Pancreas (tissue), 10 donors: ENCODE data around the gene EAF1. TPM values are rescaled to one million over a fixed set of nuclear protein-coding genes. Genes with fewer than 3 reads are reported as not detected.

Experiments used
- ATAC-seq, 4 donors: fragments of 200-7000 bp; cut with Tn5 transposase; one replicate each; pipeline versions ENCODE4 v1.8.0 to v1.9.1; 2020; ENCODE audit warnings: mild to moderate bottlenecking in 4 of 4, moderate library complexity in 4 of 4
- DNase-seq, 6 donors: peaks; one replicate each; pipeline ENCODE4 v3.0.0-alpha.2; 2020
- FAIRE-seq: peaks from 2 replicates; lab custom pipeline; 2012; peaks lifted over from hg19 to GRCh38; lab: Jason Lieb, UNC
- H3K27ac ChIP-seq, 4 donors: fragments of 200-600 bp; sonication (generic); 1 replicate in 3 of 4; 2 replicates in 1 of 4; pipeline versions ENCODE4 v1.5.0 to v1.8.0; 2020
- H3K27me3 ChIP-seq, 4 donors: fragments of 200-600 bp; one replicate each; pipeline ENCODE4 v1.8.0; 2021
- H3K36me3 ChIP-seq, 3 donors: fragments of 200-600 bp; sonication (generic) in 1 of 3; one replicate each; pipeline versions ENCODE4 v1.5.0 to v1.8.0; 2020 to 2021
- H3K4me1 ChIP-seq, 3 donors: fragments of 200-600 bp; one replicate each; pipeline ENCODE4 v1.8.0; 2021
- H3K4me3 ChIP-seq, 4 donors: fragments of 200-600 bp; sonication (generic) in 2 of 4; one replicate each; pipeline versions ENCODE4 v1.5.0 to v1.8.0; 2020 to 2021
- H3K9me3 ChIP-seq, 4 donors: fragments of 200-600 bp; one replicate each; pipeline ENCODE4 v1.8.0; 2021
- CTCF ChIP-seq, 4 donors: fragments of 200-600 bp; sonication (generic) in 3 of 4; IDR thresholded peaks; one replicate each; pipeline versions ENCODE4 v1.5.0 to v1.8.0; 2021; ENCODE audit warnings: antibody characterized with exemption in 4 of 4
- WGBS, 2 donors: extraction: QIAGEN DNeasy Blood & Tissue Kit; methylation state at CpG; one replicate each; pipeline ENCODE4 v1.1.7; 2013; 5-methylcytosine and 5-hydroxymethylcytosine counted together
- intact Hi-C, 3 donors: fragments of 100-400 bp; cut with DNase I; formaldehyde crosslinking; loops; one replicate each; pipeline versions ENCODE4 v1.11.1 to v1.14.2; 2022
- polyA plus RNA-seq, 2 donors: library from polyadenylated mRNA; stranded (reverse); fragments of 200-250 nt; gene quantifications; one replicate each; pipeline ENCODE4 v1.2.3, GENCODE V29; 2013
- total RNA-seq, 6 donors: library from RNA; stranded (reverse); fragmentation: NEBNext Ultra II Directional in 4 of 6; extraction: Animal tissue kit (Norgen Biotek cat#: 25700) in 4 of 6; gene quantifications; one replicate each; pipeline versions ENCODE4 v1.2.1 to v1.2.4, GENCODE V29; 2021 to 2023
- donor health status: healthy with polysubstance abuse.
- donor health status: DM: no; HTN: no; CAD: no; lungs with moderate emphysema.
- donor health status: DM: no; HTN: no; CAD: no.
- donor health status: control.
- donor health status: control.
- donor health status: Bipolar disorder and iron deficiency.
- donor health status: DM: yes; HTN: yes; CAD: no.
- donor health status: DM: no; HTN: no; CAD: no.
- donor health status: DM: no; HTN: no; CAD: no.
- donor health status: DM: yes; HTN: yes; CAD: no.

The EAF1 gene
- total and polyA plus RNA-seq, 8 donors: 2.1 to 12.0 (median 6.6) TPM

DNA sequence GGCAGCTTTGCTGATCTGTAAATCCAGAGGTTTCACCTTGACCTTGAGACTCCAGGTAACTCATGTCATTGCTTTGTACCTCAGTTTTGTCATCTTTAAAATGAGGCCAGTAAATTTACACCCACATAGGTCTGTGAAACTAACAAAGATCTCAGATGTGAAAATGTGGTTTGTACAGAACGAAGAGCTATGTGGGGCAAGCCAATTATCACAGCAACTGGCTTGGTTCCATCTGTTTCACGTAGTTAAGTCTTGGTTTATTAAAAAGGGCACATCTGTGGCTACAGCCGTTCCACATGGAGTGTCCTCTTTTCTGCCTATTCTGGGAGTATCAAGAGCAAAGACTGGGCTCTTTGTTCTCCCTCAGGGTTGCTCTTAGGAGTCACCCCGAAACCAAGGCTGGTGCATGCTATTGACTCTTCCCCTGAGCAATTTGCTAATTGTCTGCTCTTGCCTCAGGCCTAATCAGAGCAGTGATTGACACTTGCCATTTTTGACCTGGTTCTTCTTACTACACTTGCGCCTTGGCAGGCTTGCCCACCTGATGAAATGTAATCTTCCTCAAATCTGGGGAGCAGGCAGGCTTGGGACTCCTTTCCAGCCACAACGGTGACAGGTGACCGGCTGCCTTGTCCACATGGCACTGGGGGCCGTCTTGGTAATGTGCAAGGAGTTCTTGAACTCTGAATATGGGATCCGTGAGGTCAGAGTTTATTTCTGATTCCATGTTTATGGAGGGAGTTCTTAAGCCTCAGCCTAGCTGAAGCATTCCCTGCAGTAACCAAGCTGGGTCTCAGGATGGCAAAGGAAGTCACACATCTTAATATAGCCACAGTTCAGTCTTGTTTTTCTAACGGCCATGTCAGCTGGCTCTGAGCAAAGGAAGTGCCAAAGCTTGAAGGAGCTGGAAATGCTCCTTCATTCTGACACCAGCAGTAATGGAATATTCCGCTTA lies 40.1 kb downstream of the EAF1 start:
- no peak for ATAC-seq

GRCh38 chr3:15470261-15470660 lies 42.9 kb downstream of the EAF1 start:
- H3K36me3 ChIP-seq: no peaks in the 10 kb centered on the region
- WGBS, 2 donors: 90 to 94% methylated on average over 6 of the region's 6 CpGs
- H3K27ac ChIP-seq: no peak overlapping the region
- ATAC-seq: no peak
- intact Hi-C loops: no loop called here
- DNase-seq: no peak
- no peaks in the 10 kb centered on the region for H3K4me1 ChIP-seq
- H3K4me3 ChIP-seq: no peak overlapping the region
- TF ChIP-seq CTCF (IDR thresholded peaks at IDR 0.05): no peak
- no peaks in the 10 kb centered on the region for H3K27me3 ChIP-seq
- FAIRE-seq: no peak
- H3K9me3 ChIP-seq: no peaks in the 10 kb centered on the region

More for the DNA sequence above, 40.1 kb downstream of the EAF1 start:
- intact Hi-C loops: no loop called here
- no peaks in the 10 kb centered on the region for H3K4me1 ChIP-seq
- FAIRE-seq (no peak), DNase-seq (no peak)
- no peaks in the 10 kb centered on the region for H3K36me3 ChIP-seq
- no peak overlapping the region for H3K4me3 ChIP-seq
- H3K27me3 ChIP-seq: no peaks in the 10 kb centered on the region
- H3K27ac ChIP-seq: no peak overlapping the region
- no peak for TF ChIP-seq CTCF (IDR thresholded peaks at IDR 0.05)
- 91% methylated on average over 11 of the region's 11 CpGs for WGBS, 2 donors
- H3K9me3 ChIP-seq: no peaks in the 10 kb centered on the region

- Histone ChIP-seq H3K27ac (no peak overlapping the region), H3K4me3 (no peak overlapping the region), H3K4me1 (no peaks in the 10 kb centered on the region), H3K36me3 (no peaks in the 10 kb centered on the region), H3K27me3 (no peaks in the 10 kb centered on the region), H3K9me3 (no peaks in the 10 kb centered on the region)
- FAIRE-seq (no peak), DNase-seq (no peak), ATAC-seq (no peak)
- 97% methylated on average over 2 of the region's 2 CpGs for WGBS, 2 donors
- no peak for TF ChIP-seq CTCF (IDR thresholded peaks at IDR 0.05)
- intact Hi-C loops: no loop called here
Measured at GRCh38 chr3:15470849-15471248, 43.5 kb downstream of the EAF1 start.

DNA sequence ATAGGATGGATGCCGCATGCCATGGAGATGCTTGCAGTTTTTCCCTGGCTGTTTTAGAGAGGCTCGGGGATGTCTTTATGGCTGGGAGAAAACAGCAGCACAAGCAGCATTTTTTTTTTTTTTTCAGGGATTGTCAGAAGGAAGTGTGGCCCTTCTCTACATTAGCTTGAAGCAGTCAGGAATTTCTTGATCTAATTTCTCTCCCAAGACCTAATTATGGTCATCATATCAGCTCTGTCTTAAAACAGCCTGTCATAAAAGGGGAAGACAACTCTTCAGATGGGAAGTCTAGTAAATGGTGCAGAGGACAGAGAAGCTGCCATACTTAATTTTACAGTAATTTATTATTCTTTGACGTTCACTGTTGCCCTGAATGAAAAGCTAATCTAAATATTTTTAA lies 44.5 kb downstream of the EAF1 start:
- ATAC-seq (no peak), DNase-seq (no peak), FAIRE-seq (no peak)
- Histone ChIP-seq H3K27me3 (no peaks in the 10 kb centered on the region), H3K27ac (no peak overlapping the region), H3K9me3 (no peaks in the 10 kb centered on the region), H3K4me1 (peaks cover 0 to 4% (median 0%) of the 10 kb centered on the region in 3 donors), H3K36me3 (no peaks in the 10 kb centered on the region), H3K4me3 (no peak overlapping the region)
- intact Hi-C loops: no loop called here
- 91 to 94% methylated on average over 3 of the region's 3 CpGs for WGBS, 2 donors
- TF ChIP-seq CTCF (IDR thresholded peaks at IDR 0.05): no peak

GRCh38 chr3:15475161-15475560 lies 47.8 kb downstream of the EAF1 start:
- WGBS, 2 donors: 49 to 66% methylated on average over 5 of the region's 5 CpGs
- FAIRE-seq: no peak

More at GRCh38 chr3:15475161-15475560, 47.8 kb downstream of the EAF1 start:
- TF ChIP-seq CTCF (IDR thresholded peaks at IDR 0.05): no peak
- Histone ChIP-seq H3K4me3 (no peak overlapping the region), H3K27ac (no peak overlapping the region), H3K27me3 (no peaks in the 10 kb centered on the region), H3K36me3 (no peaks in the 10 kb centered on the region), H3K4me1 (peaks cover 4 to 21% (median 16%) of the 10 kb centered on the region in 3 donors), H3K9me3 (no peaks in the 10 kb centered on the region)
- intact Hi-C loops: no loop called here
- no peak for DNase-seq
- no peak for ATAC-seq
